ENCODE measurements around the gene STT3A.

- no peak for TF ChIP-seq CTCF (IDR thresholded peaks at IDR 0.05)
- no peak for TF ChIP-seq POLR2A (IDR thresholded peaks at IDR 0.05)
These were observed 34.7 kb downstream of the STT3A start for GRCh38 chr11:125627236-125627910.

Measured in testis (tissue), 2 donors.